Activated CD4-positive, alpha-beta T cell treated with anti-CD3 and anti-CD28 coated beads, Interleukin-2, Interleukin-4, amounts not matched to agents 100 ng/mL and 50 ng/mL, durations not matched to agents 16 hours and 8 hours (primary cell): ENCODE measurements around the gene SCGB3A1.

Source experiments
- DNase-seq: peaks from one replicate; pipeline ENCODE4 v3.0.0-alpha.2; 2020; ENCODE audit warnings: low spot score

SCGB3A1 gene

DNA sequence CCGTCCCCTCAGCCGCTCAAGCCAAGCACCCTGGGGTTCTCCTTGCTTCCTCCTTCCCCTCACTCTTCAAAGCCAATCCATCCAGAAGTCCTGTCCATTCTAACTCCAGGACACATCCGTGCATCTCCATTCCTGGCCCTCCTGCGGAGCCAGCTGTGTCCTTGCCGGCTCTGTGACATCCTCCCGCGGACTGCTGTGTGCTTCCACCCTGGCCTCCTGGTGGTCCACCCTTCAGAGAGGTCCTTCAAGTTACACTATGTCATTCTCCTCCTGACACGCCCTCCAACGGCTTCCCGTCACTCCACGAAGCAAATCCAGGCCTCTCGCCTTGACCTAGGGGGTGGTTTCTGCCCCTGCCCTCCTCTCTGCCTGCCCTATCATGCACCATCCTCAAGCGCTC, 13.0 kb upstream of the SCGB3A1 start:
- no peak for DNase-seq

DNA sequence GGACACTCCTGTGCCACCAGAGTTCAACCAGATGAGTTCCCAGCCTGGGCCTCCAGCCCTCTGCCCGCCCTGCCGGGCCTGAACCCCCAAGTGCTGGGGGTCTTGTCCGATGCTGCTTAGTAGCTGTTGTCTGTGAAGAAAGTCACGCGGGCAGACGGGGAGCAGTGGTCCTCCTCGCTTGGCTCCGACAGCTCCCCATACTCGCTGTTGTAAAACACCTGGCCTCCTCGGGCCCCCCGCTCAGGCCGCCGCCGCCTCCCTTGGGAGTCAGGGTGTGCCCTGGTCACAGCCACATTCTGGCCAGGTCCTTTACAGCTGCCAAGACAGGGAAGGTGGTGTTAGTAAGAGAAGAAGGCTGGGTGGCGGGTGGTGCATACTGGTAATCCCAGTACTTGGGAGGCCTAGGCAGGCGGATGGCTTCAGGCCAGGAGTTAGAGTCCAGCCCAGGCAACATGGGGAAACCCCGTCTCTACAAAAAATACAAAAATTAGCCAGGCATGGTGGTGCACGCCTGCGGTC, 11.8 kb upstream of the SCGB3A1 start:
- no peak for DNase-seq

DNA sequence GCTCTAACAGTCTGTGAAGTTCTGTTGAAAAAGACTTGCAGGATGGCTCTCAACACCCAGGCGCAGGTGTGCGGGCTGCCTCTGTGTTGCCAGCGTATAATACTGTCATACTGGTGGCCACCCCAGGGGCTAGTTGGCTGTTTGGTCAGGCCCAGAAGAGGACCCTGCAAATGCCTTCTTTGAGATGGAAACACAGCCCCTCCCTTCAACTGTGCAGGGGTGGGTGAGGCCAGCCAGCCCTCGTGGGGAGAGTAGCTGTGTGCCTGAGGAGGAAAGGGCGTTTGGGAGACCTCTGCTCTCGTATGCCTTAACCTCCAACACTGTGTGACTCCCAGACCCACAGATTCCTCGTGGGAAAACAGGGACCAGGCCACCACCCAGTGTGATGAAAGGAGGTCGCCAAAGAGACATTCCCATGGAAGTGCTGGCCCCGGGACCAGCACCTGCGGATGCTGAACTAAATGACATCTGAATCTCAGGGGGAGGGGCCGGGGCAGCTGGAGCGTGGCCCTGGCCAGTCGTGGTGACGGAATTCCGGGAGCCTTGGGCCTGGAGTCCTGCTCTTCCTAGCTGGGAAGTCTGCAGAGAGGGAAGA, 11.3 kb upstream of the SCGB3A1 start:
- no peak for DNase-seq

DNA sequence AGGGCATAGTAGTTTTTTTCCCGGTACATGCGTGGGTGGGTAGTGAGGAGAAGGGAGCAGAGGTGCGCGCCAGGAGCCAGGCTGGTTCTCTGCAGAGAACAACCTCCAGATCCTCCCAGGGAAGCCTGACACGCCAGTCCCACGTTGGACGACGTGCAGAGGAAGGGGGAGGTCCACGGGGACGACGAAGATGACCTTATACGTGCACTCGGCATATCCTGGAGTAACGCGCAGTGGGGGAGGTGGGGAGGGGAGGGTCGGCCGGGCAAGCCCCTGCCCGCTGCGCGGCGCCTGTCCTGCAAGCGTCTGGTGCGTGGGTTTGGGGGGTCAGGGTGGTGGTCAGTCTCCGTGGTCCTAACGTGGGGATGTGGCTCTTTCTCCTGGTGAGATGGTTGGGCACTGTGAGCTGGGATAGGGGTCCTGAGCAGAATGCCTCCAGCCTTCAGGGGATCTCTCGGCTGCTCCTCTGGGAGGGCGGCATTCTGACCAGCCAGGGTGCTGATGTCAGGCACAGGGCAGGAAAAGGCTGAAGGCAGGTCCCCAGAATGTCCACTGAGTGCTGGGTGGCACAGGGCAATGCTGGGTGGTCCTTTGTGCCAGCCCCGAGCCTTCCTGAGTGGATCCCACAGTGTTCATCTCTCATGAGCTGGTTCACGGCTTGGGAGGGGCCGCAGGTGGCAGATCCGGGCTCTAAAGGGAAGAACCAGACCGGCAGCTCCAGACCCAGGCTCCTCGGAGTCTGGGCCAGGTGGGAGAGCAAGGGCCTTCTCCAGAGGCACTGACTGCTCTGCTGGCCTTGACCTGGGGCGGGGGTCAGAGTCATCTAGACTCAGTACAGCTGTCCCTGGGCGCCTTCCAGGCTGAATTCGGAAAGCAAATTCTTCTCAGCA, 10.5 kb upstream of the SCGB3A1 start:
- DNase-seq, result no peak

GRCh38 chr5:180600554-180601041, 9.3 kb upstream of the SCGB3A1 start:
- DNase-seq, result no peak

DNA sequence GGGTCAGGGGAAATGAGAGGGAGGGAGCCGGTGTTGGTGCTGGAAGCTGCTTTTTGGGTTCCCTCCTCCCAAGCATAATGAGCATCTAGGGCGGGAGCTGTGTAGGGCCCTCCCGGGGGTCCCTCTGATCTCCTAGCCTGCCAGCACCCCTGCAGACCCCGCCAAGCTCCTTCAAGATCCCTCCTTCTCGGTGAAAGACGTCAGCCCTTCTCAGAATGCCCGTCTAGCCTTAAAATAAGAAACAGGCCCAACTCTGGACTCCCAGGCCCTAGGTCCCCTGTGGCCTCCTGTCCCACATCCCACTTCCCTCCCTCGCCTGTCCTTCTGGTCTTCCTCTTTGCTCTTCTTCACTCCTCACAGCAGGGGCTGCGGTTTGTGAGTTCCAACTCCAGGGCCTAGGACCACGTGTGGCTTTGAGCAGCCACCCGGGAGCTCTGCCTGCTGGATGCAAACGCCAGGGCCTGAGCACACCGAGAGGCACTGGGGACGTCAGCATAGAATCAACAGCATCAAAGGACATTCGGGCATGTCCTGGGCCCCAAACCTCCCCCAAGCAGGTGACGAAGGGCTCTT, 8.8 kb upstream of the SCGB3A1 start:
- no peak for DNase-seq

- DNase-seq, result no peak
Observed at GRCh38 chr5:180599590-180599914, 8.3 kb upstream of the SCGB3A1 start.

DNA sequence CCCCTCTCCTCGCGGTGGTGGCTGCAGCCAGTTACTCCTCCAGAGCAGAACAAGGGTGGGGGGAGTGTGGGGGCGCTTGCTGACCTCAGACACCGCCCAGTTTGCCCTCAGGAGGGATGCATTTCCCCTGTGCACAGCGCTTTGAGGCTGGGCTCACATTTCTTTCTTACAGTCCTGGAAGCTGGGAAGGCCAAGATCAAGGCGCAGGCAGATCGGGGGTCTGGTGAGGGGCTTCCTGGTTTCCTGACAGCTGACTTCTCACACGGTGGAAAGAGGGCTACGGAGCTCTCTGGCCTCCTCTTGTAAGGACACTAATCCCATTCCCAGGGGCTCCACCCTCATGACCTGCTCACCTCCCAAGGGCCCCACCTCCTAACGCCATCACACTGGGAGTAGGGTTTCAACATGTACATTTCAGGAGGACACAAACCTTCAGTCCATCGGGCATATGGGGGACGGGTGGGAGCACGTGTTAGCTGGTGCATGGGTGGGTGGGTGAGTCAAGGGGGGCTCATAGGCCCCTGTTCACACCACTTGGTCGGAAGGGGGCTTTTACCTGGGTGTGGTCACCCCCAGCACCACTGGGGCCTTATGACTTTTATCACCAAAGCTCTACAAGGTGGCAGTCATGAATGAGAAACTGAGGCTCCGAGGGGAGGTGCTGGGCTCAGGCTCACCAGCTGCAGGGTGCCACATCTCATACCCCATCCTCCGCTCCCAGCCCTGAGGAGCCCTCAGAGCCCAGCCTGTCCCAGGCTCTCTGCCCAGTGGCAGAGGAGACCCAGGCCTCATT, 7.7 kb upstream of the SCGB3A1 start:
- no peak for DNase-seq

DNA sequence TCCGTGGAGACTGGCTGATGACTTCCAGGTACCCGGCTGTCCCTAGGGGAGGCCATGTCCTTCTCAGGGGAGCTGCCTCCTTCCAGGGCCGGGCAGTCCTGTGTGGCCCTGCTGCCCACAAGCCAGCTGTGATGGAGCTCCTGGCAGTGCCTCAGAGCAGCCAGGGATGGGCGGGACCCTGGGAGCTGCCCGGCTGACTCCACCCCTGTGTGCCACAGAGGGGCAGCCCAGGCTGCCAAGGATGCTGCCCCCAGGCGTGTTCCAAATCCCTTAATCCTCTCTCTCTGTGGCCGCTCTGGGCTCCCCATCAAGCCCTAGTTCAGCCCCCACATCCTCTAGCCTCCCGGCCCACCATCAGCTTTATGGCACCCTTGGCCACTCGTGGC, 7.0 kb upstream of the SCGB3A1 start:
- DNase-seq, result no peak

GRCh38 chr5:180596668-180597231, 5.5 kb upstream of the SCGB3A1 start:
- no peak for DNase-seq

DNA sequence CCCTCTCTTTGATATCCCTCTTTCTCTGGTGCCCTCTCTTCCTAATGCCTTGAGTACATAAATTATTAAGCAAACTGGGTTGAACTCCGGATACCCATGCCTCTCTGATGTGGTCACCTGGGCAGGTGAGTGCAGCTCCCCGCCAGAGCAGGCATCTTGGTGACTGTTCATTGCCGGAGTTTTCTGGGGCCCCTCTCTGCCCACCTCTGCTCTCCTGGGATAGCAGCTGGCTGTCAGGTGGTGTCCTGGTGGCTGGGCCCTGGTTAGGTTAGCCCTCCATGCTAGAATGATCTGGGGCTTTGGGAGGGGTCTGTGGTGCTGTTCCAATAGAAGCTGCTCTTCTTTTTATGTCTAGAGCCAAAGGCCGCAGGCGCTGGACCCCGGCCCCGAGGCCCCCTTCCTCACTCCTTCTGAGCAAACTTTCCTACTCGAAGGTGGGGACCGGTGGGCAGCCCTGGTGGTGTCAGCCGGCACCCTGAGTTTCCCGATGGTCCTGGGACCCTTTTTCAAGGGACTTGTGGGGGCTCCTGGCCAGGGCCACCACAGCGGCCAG, 4.9 kb upstream of the SCGB3A1 start:
- no peak for DNase-seq

DNA sequence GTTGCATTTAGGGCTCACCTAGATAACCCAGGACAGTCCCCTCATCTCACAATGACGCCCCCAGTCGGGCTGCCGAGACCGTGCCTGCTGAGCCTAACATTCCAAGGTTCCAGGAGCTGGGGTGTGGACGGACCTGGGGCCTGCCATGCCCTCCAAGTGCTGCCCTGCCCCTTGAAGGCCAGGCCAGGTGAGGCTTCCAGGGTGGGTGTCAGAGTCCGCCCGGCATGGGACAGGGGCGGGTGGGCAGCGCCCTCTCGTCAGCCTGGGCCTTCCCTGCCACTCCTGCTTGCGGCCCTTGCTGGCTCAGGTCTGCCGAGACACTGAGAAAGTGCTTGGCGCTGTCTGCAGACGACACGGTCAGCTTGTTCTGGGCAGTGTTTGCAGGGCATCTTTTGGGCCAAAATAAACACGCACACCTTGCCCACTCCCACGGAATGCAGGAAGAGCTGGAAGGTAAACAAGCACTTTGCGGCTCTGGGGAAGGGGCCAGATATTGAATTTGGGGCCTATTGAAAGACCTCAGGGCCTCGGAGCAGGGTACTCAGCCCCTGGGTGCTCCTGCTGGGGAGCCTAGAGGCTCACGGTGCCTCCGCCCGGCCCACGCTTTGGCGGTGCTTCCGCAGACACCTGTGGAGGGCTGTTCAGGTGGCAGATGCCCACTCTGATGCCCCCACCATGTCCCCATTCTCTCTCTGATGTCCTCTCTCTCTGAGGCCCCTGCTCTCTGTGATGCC, 4.2 kb upstream of the SCGB3A1 start:
- DNase-seq, result no peak

DNA sequence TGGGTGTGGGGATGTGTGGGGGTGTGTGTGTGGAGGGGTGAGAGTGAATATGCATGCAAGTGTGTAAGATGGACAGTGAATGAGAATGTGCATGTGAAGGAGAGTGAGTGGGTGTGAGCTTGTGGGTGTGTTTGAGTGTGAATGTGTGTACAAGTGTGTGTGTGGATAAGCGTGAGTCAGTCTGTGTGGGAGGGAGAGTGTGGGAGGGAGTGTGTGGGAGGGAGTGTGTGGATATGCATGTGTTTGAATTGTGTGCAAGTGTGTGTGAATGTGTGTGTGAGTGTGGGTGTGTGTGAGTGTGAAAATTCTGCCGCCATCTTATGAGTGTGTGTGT, 3.7 kb upstream of the SCGB3A1 start:
- DNase-seq, result no peak

GRCh38 chr5:180594311-180595045, 3.2 kb upstream of the SCGB3A1 start:
- DNase-seq, result no peak

DNA sequence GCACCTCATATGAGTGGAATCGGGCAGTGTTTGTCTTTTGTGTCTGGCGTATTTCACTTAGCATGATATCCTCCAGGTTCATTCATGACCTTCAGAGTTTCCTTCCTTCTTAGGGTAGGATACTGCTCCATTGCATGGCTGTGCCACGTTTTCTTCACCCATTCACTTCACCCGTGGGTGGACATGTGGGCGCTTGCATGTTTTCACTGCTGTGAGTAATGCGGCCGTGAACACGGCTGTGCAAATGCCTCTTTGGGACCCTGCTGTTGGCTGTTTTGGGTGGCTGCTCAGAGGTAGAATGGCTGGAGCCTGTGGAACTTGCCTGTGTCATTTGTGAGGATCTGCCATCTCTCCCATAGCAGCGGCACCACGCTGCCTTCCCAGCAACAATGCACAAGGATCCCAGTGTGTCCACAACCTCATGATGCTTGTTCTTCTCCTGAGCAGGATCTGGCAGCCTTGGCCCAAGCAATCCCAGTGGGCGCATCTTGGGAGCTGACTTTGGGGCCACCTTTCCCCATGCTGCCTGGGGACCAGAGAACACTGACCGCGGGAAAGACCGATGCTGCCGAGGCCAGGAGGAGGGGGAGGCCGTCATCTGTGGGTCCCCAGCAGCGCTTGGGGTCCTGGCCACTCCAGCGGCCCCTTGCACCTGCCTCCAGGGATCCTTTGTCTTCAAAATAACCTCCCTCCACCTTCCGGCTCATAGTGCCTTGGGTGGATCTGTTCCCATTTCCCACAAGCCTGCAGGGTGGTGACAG, 2.3 kb upstream of the SCGB3A1 start:
- no peak for DNase-seq

DNA sequence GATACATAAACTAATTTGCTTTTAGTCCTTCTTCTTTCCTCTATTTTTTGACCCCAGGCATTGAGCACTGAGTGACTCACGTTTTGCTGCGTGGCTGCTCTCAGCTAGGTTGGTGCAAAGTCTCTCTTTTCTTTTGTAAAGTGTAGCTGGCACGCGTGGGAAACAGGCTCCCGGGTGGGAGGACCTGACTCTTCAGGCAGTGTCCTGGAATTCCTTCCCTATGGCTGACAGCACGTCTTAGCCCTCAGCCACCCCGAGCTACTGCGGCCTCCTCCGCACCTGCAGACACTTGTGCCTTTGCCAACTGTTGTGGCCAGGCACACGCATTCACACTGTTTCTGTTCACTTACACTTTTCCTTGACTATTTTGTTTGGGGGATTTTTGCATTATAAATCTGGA, 877 bp upstream of the SCGB3A1 start:
- no peak for DNase-seq

GRCh38 chr5:180590543-180591310, 572 bp downstream of the SCGB3A1 start:
- no peak for DNase-seq

DNA sequence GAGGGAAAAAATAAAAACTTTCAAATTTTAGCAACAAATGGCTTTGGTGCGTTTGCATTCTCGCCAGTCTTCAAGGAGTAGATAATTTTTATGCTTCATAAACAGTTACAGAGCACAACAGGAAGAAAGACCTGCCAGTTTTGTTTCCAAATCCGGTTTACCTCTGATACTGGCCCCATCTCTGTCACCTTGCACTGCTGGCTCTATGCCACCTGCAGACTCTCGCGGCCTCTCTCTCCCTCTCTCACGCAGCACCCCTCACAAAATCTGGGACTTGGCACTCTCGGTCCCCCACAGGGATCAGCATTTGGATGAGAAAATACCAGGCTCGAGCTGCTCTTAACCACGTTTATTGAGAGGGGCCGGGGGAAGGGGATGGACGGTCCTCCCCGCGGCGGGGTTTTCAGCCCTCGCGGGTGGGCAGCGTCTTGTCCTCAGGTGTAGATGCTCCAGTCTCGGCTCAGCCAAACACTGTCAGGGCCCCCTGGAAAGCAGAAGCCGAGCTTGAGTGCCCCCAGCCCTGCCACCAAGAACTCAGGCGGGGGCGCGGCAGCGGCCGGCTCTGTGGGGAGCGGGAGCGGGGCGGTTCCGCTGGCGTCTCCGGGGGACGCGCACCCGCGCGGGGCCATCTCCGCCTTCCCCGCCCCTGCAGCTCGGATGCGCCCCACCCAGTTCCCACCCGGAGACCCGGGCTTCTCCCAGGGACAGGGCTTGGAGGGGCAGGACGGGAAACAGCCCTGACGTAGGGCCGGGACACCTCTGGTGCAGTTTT, 1.3 kb downstream of the SCGB3A1 start:
- no peak for DNase-seq
